Skeletal muscle tissue (tissue), 4 donors: ENCODE results near the gene ABTB2. TPM values are rescaled to one million over a fixed set of nuclear protein-coding genes. Genes with fewer than 3 reads are reported as not detected.
A peak's percentile ranks its signal among the peaks of the same experiment; 100 is the strongest.

Experiments
- H3K27ac ChIP-seq: one replicate; pipeline ENCODE4 v1.7.0; 2013; ENCODE audit warnings: mild to moderate bottlenecking, low read depth, low read length, inconsistent platforms
- H3K27me3 ChIP-seq, 3 donors: one replicate each; pipeline ENCODE4 v1.7.0; 2013; ENCODE audit warnings: low read length in 3 of 3; ENCODE audit not compliant: control insufficient read depth in 3 of 3, insufficient read depth in 3 of 3
- H3K36me3 ChIP-seq, 3 donors: one replicate each; pipeline ENCODE4 v1.7.0; 2013; ENCODE audit warnings: low read length in 3 of 3; ENCODE audit not compliant: control insufficient read depth in 3 of 3, insufficient read depth in 3 of 3
- H3K4me1 ChIP-seq, 3 donors: one replicate each; pipeline ENCODE4 v1.7.0; 2013; ENCODE audit warnings: low read length in 3 of 3, mild to moderate bottlenecking in 3 of 3; ENCODE audit not compliant: control insufficient read depth in 3 of 3, insufficient read depth in 3 of 3
- H3K4me3 ChIP-seq, 3 donors: one replicate each; pipeline ENCODE4 v1.7.0; 2013; ENCODE audit warnings: low read length in 3 of 3
- H3K9ac ChIP-seq, 3 donors: one replicate each; pipeline ENCODE4 v1.7.0; 2013; ENCODE audit warnings: low read length in 3 of 3, mild to moderate bottlenecking in 3 of 3, moderate library complexity in 2 of 3, low read depth in 1 of 3
- H3K9me3 ChIP-seq, 3 donors: one replicate each; pipeline ENCODE4 v1.7.0; 2013; ENCODE audit warnings: low read length in 3 of 3; ENCODE audit not compliant: control insufficient read depth in 3 of 3
- total RNA-seq: library from RNA; depleted of rRNA; stranded (reverse); fragments of >200 nt; gene quantifications from one replicate; pipeline ENCODE4 v1.2.3, GENCODE V29; 2014
- donor health status: Osteomylitis.

The ABTB2 gene
- total RNA-seq, 1 donor from 2014 or later: 6.3 TPM

GRCh38 chr11:34234086-34234740 lies 123.6 kb downstream of the ABTB2 start:
- no peaks in the 10 kb centered on the region for H3K9me3 ChIP-seq
- no peak overlapping the region for H3K4me3 ChIP-seq
- peaks cover 0 to 11% (median 3%) of the 10 kb centered on the region in 3 donors for H3K4me1 ChIP-seq
- H3K9ac ChIP-seq: no peak overlapping the region
- H3K27me3 ChIP-seq: no peaks in the 10 kb centered on the region
- no peaks in the 10 kb centered on the region for H3K36me3 ChIP-seq
- H3K27ac ChIP-seq: no peak overlapping the region

GRCh38 chr11:34233215-34233614 lies 124.6 kb downstream of the ABTB2 start:
- no peaks in the 10 kb centered on the region for H3K27me3 ChIP-seq
- H3K36me3 ChIP-seq: no peaks in the 10 kb centered on the region
- H3K4me1 ChIP-seq: peaks cover 0 to 11% (median 3%) of the 10 kb centered on the region in 3 donors
- no peak overlapping the region for H3K4me3 ChIP-seq
- no peak overlapping the region for H3K9ac ChIP-seq
- H3K27ac ChIP-seq: no peak overlapping the region
- H3K9me3 ChIP-seq: no peaks in the 10 kb centered on the region

- H3K36me3 ChIP-seq: no peaks in the 10 kb centered on the region
- H3K27me3 ChIP-seq: no peaks in the 10 kb centered on the region
- no peak overlapping the region for H3K4me3 ChIP-seq
- H3K9me3 ChIP-seq: no peaks in the 10 kb centered on the region
- H3K27ac ChIP-seq: no peak overlapping the region
- H3K9ac ChIP-seq: no peak overlapping the region
- peaks cover 0 to 11% (median 3%) of the 10 kb centered on the region in 3 donors for H3K4me1 ChIP-seq
Observed at GRCh38 chr11:34232807-34233206, 125.0 kb downstream of the ABTB2 start.

- Histone ChIP-seq H3K9me3 (no peaks in the 10 kb centered on the region), H3K27me3 (no peaks in the 10 kb centered on the region), H3K36me3 (no peaks in the 10 kb centered on the region), H3K4me3 (no peak overlapping the region), H3K27ac (no peak overlapping the region), H3K4me1 (peaks cover 12 to 14% (median 13%) of the 10 kb centered on the region in 3 donors), H3K9ac (no peak overlapping the region)
Observed at GRCh38 chr11:34226210-34226609, 131.6 kb downstream of the ABTB2 start.

GRCh38 chr11:34225091-34225490 lies 132.7 kb downstream of the ABTB2 start:
- H3K9ac ChIP-seq: no peak overlapping the region
- H3K27me3 ChIP-seq: no peaks in the 10 kb centered on the region
- H3K36me3 ChIP-seq: no peaks in the 10 kb centered on the region
- H3K9me3 ChIP-seq: no peaks in the 10 kb centered on the region
- peaks cover 12 to 18% (median 14%) of the 10 kb centered on the region in 3 donors for H3K4me1 ChIP-seq
- no peak overlapping the region for H3K27ac ChIP-seq
- no peak overlapping the region for H3K4me3 ChIP-seq

- Histone ChIP-seq H3K4me1 (peaks cover 14 to 24% (median 19%) of the 10 kb centered on the region in 3 donors), H3K27me3 (no peaks in the 10 kb centered on the region), H3K27ac (no peak overlapping the region), H3K4me3 (no peak overlapping the region), H3K9ac (no peak overlapping the region), H3K9me3 (no peaks in the 10 kb centered on the region), H3K36me3 (no peaks in the 10 kb centered on the region)
Observed at GRCh38 chr11:34224434-34224966, 133.3 kb downstream of the ABTB2 start.

GRCh38 chr11:34223907-34224306 lies 133.9 kb downstream of the ABTB2 start:
- Histone ChIP-seq H3K9me3 (no peaks in the 10 kb centered on the region), H3K36me3 (no peaks in the 10 kb centered on the region), H3K27me3 (no peaks in the 10 kb centered on the region), H3K27ac (no peak overlapping the region), H3K4me1 (peaks cover 14 to 25% (median 21%) of the 10 kb centered on the region in 3 donors), H3K4me3 (no peak overlapping the region), H3K9ac (no peak overlapping the region)

- H3K27me3 ChIP-seq: no peaks in the 10 kb centered on the region
- H3K9ac ChIP-seq: peak overlapping the region in 1 of 3 donors; percentile 4
- H3K9me3 ChIP-seq: no peaks in the 10 kb centered on the region
- H3K4me1 ChIP-seq: peaks cover 14 to 25% (median 21%) of the 10 kb centered on the region in 3 donors
- no peaks in the 10 kb centered on the region for H3K36me3 ChIP-seq
- peak overlapping the region; percentile 0 for H3K27ac ChIP-seq
- H3K4me3 ChIP-seq: peak overlapping the region in 1 of 3 donors; percentile 29
Observed at GRCh38 chr11:34223021-34223813, 134.6 kb downstream of the ABTB2 start.

GRCh38 chr11:34222030-34222429 lies 135.8 kb downstream of the ABTB2 start:
- no peak overlapping the region for H3K27ac ChIP-seq

GRCh38 chr11:34219941-34220370 lies 137.9 kb downstream of the ABTB2 start:
- peaks cover 16 to 29% (median 21%) of the 10 kb centered on the region in 3 donors for H3K4me1 ChIP-seq
- no peaks in the 10 kb centered on the region for H3K27me3 ChIP-seq
- no peak overlapping the region for H3K9ac ChIP-seq
- no peak overlapping the region for H3K4me3 ChIP-seq
- H3K27ac ChIP-seq: no peak overlapping the region
- H3K9me3 ChIP-seq: no peaks in the 10 kb centered on the region
- no peaks in the 10 kb centered on the region for H3K36me3 ChIP-seq

More at GRCh38 chr11:34222030-34222429, 135.8 kb downstream of the ABTB2 start:
- no peak overlapping the region for H3K9ac ChIP-seq
- H3K9me3 ChIP-seq: no peaks in the 10 kb centered on the region
- peaks cover 14 to 25% (median 21%) of the 10 kb centered on the region in 3 donors for H3K4me1 ChIP-seq
- H3K27me3 ChIP-seq: no peaks in the 10 kb centered on the region
- no peaks in the 10 kb centered on the region for H3K36me3 ChIP-seq
- H3K4me3 ChIP-seq: no peak overlapping the region
